HUDEP-2 (cell line): ENCODE measurements around the gene KLHL20.

ENCODE experiments used
- DNase-seq, 76 experiments: peaks; one replicate each; lab custom pipeline; 2025; ENCODE audit not compliant: unreplicated experiment in 76 of 76; lab: John Stamatoyannopoulos, UW

KLHL20 gene

DNA sequence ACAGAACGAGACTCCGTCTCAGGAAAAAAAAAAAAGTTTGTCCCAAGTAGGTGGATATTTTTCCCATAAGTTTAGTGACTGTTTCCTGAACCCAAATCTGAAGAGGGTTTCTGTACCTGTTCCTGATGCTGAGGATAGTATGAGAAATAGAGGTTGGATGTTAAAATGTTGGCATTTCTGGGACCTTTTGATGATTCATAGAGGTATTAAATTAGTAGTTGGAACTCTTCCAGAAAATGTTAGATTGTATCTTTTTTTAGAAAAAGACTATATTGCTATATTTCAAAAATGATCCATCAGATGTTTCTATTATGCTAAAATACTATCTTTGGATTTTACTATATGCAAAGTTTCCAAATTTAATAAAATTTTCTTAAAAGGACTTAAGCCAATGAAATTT, 112.8 kb downstream of the KLHL20 start:
- DNase-seq, result no peak

DNA sequence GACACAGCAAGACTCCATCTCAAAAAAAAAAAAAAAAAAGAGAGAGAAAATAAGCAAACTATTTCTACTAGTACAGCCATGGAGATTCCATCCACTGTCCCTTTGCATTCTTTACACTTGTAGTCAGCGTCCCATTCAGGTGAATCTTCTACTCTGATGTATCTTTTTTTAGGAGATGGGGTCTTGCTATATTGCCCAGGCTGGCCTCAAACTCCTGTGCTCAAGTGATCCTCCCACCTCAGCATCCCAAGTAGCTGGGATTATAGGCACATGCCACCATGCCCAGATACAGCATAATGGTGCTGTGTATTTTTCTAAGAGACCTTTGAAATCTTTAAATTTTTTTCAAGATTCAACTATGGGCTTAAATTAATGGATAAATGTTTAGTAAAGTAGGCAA, 118.0 kb downstream of the KLHL20 start:
- no peak for DNase-seq
